Endothelial cell of umbilical vein (primary cell): ENCODE data around the gene CHST15.

Source experiments
- CTCF ChIP-seq, 2 donors: IDR thresholded peaks; 1 replicate in 1 of 2; 2 replicates in 1 of 2; pipeline ENCODE4 v1.5.1; 2011; ENCODE audit warnings: low read length in 2 of 2, mild to moderate bottlenecking in 2 of 2, moderate library complexity in 2 of 2, control low read depth in 1 of 2, inconsistent platforms in 1 of 2, low read depth in 1 of 2; ENCODE audit not compliant: insufficient read depth in 1 of 2; ENCODE audit errors: extremely low read depth in 1 of 2
- EZH2 ChIP-seq: IDR thresholded peaks from 2 replicates; pipeline ENCODE4 v1.6.1; 2012; ENCODE audit warnings: borderline replicate concordance, low read depth, mild to moderate bottlenecking, moderate library complexity, low read length, inconsistent platforms; ENCODE audit not compliant: severe bottlenecking
- FOS ChIP-seq: IDR thresholded peaks from 2 replicates; pipeline ENCODE4 v1.6.1; 2011; ENCODE audit warnings: mild to moderate bottlenecking, low read length, moderate library complexity, borderline replicate concordance; ENCODE audit not compliant: insufficient read depth
- GATA2 ChIP-seq: IDR thresholded peaks from 2 replicates; pipeline ENCODE4 v1.7.0; 2011; ENCODE audit warnings: low read depth, mild to moderate bottlenecking, moderate library complexity, mixed read lengths, low read length; ENCODE audit not compliant: insufficient read length, insufficient read depth
- JUN ChIP-seq: IDR thresholded peaks from 2 replicates; pipeline ENCODE4 v1.6.1; 2011; ENCODE audit warnings: borderline replicate concordance, low read depth; ENCODE audit not compliant: insufficient read length, insufficient read depth
- MYC ChIP-seq: IDR thresholded peaks from one replicate; pipeline ENCODE4 v1.6.1; 2011; ENCODE audit warnings: mild to moderate bottlenecking, low read depth, low read length
- POLR2A ChIP-seq: IDR thresholded peaks from 2 replicates; pipeline ENCODE4 v1.6.1; 2012; ENCODE audit warnings: low read depth, mild to moderate bottlenecking, control low read depth, low read length
- POLR2AphosphoS5 ChIP-seq: IDR thresholded peaks from 2 replicates; pipeline ENCODE4 v1.6.1; 2012; ENCODE audit warnings: low read depth, mild to moderate bottlenecking, control low read depth, low read length, moderate library complexity; ENCODE audit not compliant: insufficient read depth
- TF ChIP-seq, protein P1 (sequence below): IDR thresholded peaks from 2 replicates; pipeline ENCODE4 v1.6.1; 2011; ENCODE audit not compliant: insufficient read depth, insufficient read length

GRCh38 chr10:124044143-124044862, 49.1 kb downstream of the CHST15 start:
- TF ChIP-seq CTCF (IDR thresholded peaks at IDR 0.05; ENCODE audit: extremely low read depth in 1 of 2, insufficient read depth in 1 of 2, low read depth in 1 of 2, low read length in 2 of 2) = no peak
- no peak for TF ChIP-seq POLR2AphosphoS5
- TF ChIP-seq POLR2A = no peak
- TF ChIP-seq, protein P1, sequence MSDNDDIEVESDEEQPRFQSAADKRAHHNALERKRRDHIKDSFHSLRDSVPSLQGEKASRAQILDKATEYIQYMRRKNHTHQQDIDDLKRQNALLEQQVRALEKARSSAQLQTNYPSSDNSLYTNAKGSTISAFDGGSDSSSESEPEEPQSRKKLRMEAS = no peak
- no peak for TF ChIP-seq EZH2
- TF ChIP-seq FOS = no peak
- no peak for TF ChIP-seq JUN
- no peak for TF ChIP-seq GATA2
- TF ChIP-seq MYC = no peak
